Measurements from ENCODE around the gene FAM227B. TPM values are rescaled to one million over a fixed set of nuclear protein-coding genes. Genes with fewer than 3 reads are reported as not detected.
A peak's percentile ranks its signal among the peaks of the same experiment; 100 is the strongest.
"Not testable (repeated sequence)": the region's sequence is repeated elsewhere in the genome, so short reads cannot be mapped to it uniquely, and the experiment has no call there.

The FAM227B gene
- total and polyA plus RNA-seq, 2 of the 13 experiments (the other 11 are each of a cell fraction or from before 2014, with no cell fraction given), result 1.9 to 2.6 TPM

DNA sequence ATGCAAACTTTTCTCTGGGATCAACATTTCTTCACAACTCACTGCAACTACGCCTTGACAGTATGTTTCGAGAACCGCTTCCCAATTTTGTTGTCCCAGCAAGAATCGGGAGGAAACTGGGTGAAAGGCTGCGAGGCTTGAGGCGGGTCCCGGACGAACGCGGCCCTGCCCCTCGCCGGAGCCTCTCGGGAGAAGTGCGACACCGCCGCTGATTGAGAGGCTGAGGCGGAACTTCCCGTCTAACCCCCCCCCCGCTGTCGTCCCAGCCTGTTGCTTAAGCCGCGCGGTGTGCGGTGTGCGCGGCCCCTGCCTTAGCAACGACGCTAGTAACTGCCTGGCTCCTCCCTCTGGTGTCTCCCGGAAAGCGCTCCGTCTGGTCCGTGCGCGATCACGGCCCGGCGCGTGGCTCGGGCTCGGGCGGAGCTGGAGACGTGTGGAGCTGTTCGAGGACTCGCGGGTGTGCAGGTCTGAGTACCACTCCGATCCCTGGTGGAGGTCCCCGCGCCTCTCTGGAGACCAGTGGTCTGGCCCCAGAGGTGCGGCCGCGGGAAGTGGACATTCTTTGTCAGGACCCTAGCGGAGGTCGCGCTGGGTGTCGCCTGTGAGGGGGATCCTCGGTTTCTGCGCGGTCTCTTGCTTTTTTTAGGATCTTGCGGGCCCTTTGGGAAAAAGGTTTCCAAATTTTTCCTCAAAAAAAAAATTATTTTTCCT is at the start of gene FAM227B, which contains the start of gene DTWD1 (continued):
- TF ChIP-seq, protein P1, sequence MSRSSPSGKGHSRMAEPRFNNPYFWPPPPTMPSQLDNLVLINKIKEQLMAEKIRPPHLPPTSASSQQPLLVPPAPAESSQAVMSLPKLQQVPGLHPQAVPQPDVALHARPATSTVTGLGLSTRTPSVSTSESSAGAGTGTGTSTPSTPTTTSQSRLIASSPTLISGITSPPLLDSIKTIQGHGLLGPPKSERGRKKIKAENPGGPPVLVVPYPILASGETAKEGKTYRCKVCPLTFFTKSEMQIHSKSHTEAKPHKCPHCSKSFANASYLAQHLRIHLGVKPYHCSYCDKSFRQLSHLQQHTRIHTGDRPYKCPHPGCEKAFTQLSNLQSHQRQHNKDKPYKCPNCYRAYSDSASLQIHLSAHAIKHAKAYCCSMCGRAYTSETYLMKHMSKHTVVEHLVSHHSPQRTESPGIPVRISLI (CRISPR knock-in tag; IDR thresholded peaks at IDR 0.05; ENCODE audit: borderline replicate concordance), result peak; percentile 66; the same call in 1 of the 2 replicates
- peak; percentile 71 for TF ChIP-seq XBP1 (CRISPR knock-in tag; IDR thresholded peaks at IDR 0.05)
- peak; percentile 90 for TF ChIP-seq ELF3 (CRISPR knock-in tag; IDR thresholded peaks at IDR 0.05)
- no peak for TF ChIP-seq ZNF282 (IDR thresholded peaks at IDR 0.05; ENCODE audit: partially characterized antibody)
- TF ChIP-seq ZSCAN30 (CRISPR knock-in tag; IDR thresholded peaks at IDR 0.05), result 0 out of 2 replicates have a peak, but pooled peaks have one; percentile 55
- TF ChIP-seq, protein P2, sequence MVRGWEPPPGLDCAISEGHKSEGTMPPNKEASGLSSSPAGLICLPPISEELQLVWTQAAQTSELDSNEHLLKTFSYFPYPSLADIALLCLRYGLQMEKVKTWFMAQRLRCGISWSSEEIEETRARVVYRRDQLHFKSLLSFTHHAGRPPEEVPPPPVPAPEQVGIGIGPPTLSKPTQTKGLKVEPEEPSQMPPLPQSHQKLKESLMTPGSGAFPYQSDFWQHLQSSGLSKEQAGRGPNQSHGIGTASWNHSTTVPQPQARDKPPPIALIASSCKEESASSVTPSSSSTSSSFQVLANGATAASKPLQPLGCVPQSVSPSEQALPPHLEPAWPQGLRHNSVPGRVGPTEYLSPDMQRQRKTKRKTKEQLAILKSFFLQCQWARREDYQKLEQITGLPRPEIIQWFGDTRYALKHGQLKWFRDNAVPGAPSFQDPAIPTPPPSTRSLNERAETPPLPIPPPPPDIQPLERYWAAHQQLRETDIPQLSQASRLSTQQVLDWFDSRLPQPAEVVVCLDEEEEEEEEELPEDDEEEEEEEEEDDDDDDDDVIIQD (CRISPR knock-in tag; IDR thresholded peaks at IDR 0.05; ENCODE audit: low read depth), result peak; percentile 88
- peak; percentile 79 for TF ChIP-seq SOX5 (CRISPR knock-in tag; IDR thresholded peaks at IDR 0.05; ENCODE audit: borderline replicate concordance)
- TF ChIP-seq RXRA (CRISPR knock-in tag; IDR thresholded peaks at IDR 0.05), result peak; percentile 95
- peak; percentile 91 for TF ChIP-seq ZNF564 (CRISPR knock-in tag; IDR thresholded peaks at IDR 0.05)

DNA sequence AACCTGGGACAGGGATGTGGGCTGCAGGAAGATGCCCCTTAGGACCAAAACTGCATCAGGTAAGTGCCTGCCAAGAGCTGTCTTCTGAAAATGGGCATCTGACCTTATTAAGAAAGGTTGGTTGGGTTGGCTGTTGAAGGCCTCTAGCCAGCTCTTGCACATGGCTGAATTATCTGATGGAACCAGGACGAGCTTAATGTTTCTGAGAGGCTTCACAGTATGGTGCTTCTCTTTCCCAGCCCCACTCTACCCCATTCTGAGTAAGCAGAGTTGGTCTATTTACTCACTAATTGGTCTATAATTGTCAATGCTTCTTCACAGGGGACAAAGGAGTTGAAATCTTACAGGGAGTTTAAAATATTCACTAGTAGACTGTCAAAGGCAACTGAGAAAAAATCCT is 48.7 kb upstream of the FAM227B start:
- in situ Hi-C loops (cut with HindIII; ENCODE audit: extremely low pct_ligation_motif_present, low pct_unique_long_range_greater_than_20kb), result no loop called here
- DNase-seq (ENCODE audit: low spot score) (no peak), ATAC-seq (no peak), FAIRE-seq (no peak)
- BruUV-seq (replicated peaks), result no TSS peak
- WGBS (ENCODE audit: low lambda C conversion rate), result 0% methylated on average over 1 of the region's 1 CpG
- H3K79me2 ChIP-seq (ENCODE audit: insufficient read depth, low read length), result no peaks in the 10 kb centered on the region
- intact Hi-C loops (cut with micrococcal nuclease; ENCODE audit: unreplicated experiment), result no loop called here
- no peak overlapping the region for H3K4me2 ChIP-seq (ENCODE audit: low read depth, low read length)
- no peaks in the 10 kb centered on the region for H3K27me3 ChIP-seq (ENCODE audit: control insufficient read depth in 1 of 2, insufficient read depth in 2 of 2, low read length in 2 of 2)
- no peaks in the 10 kb centered on the region for H4K20me1 ChIP-seq (ENCODE audit: insufficient read depth, low read length)
- no peak overlapping the region for H3K27ac ChIP-seq (ENCODE audit: extremely low read length, insufficient read depth, low read length)
- H3K4me1 ChIP-seq (ENCODE audit: insufficient read depth, low read length), result no peaks in the 10 kb centered on the region
- ChIA-PET CTCF (ENCODE audit: low intra/inter-chr PET ratio, low total read pairs) (no interaction called here), POLR2A (no interaction called here)
- H2AFZ ChIP-seq (ENCODE audit: low read length), result no peak overlapping the region
- no peak overlapping the region for H3K9ac ChIP-seq (ENCODE audit: insufficient read depth, low read depth, low read length)
- H3K9me3 ChIP-seq (ENCODE audit: low read length), result no peaks in the 10 kb centered on the region
- H3K36me3 ChIP-seq (replicated peaks in 1 of 2; ENCODE audit: control insufficient read depth in 1 of 2, insufficient read depth in 2 of 2, low read length in 2 of 2), result no peaks in the 10 kb centered on the region
- TF ChIP-seq GFI1 (CRISPR knock-in tag; IDR thresholded peaks at IDR 0.05; ENCODE audit: borderline replicate concordance), result no peak
- H3K4me3 ChIP-seq (replicated peaks in 1 of 3; ENCODE audit: insufficient read depth in 1 of 3, low read depth in 2 of 3, low read length in 3 of 3), result no peak overlapping the region

DNA sequence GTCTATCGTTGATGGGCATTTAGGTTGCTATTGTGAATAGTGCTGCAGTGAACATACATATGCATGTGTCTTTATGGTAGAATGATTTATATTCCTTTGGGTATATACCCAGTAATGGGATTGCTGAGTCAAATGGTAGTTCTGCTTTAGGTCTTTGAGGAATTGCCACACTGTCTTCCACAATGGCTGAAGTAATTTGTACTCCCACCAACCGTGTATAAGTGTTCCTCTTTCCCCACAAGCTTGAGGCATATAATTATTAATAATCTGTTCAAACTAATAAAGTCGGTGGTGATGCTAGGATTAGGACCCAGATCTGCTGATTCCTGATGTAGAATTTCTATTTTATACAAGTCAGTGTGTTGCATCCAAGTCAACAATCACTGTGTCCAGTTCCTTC is 45.9 kb upstream of the FAM227B start:
- H3K4me1 ChIP-seq (ENCODE audit: insufficient read depth, low read length); intact Hi-C loops (cut with micrococcal nuclease; ENCODE audit: unreplicated experiment); H3K79me2 ChIP-seq (ENCODE audit: insufficient read depth, low read length); H3K36me3 ChIP-seq (replicated peaks in 1 of 2; ENCODE audit: control insufficient read depth in 1 of 2, insufficient read depth in 2 of 2, low read length in 2 of 2); H2AFZ ChIP-seq (ENCODE audit: low read length); POLR2A ChIA-PET; H4K20me1 ChIP-seq (ENCODE audit: insufficient read depth, low read length); H3K4me3 ChIP-seq (replicated peaks in 1 of 3; ENCODE audit: insufficient read depth in 1 of 3, low read depth in 2 of 3, low read length in 3 of 3); H3K9me3 ChIP-seq (ENCODE audit: low read length); FAIRE-seq; DNase-seq (ENCODE audit: low spot score); H3K9ac ChIP-seq (ENCODE audit: insufficient read depth, low read depth, low read length); in situ Hi-C loops (cut with HindIII; ENCODE audit: extremely low pct_ligation_motif_present, low pct_unique_long_range_greater_than_20kb); ATAC-seq; H3K27ac ChIP-seq (ENCODE audit: extremely low read length, insufficient read depth, low read length); BruUV-seq (replicated peaks); CTCF ChIA-PET (ENCODE audit: low intra/inter-chr PET ratio, low total read pairs); H3K4me2 ChIP-seq (ENCODE audit: low read depth, low read length); H3K27me3 ChIP-seq (ENCODE audit: control insufficient read depth in 1 of 2, insufficient read depth in 2 of 2, low read length in 2 of 2): not testable (repeated sequence)
- WGBS (ENCODE audit: low lambda C conversion rate), result 4% methylated on average over 3 of the region's 3 CpGs

Measured in HepG2 (cell line).